CD4-positive, CD25-positive, alpha-beta regulatory T cell (primary cell): ENCODE results near the gene FAM180A. TPM values are rescaled to one million over a fixed set of nuclear protein-coding genes. Genes with fewer than 3 reads are reported as not detected.
"Not testable (repeated sequence)": the region's sequence is repeated elsewhere in the genome, so short reads cannot be mapped to it uniquely, and the experiment has no call there.

Experiments used
- ATAC-seq, 2 donors: fragments of 150-1000 bp; cut with Tn5 transposase; one replicate each; pipeline ENCODE4 v1.10.0; 2021; ENCODE audit warnings: low read depth in 2 of 2, moderate number of reproducible peaks in 2 of 2, moderate library complexity in 1 of 2
- DNase-seq, 3 donors: peaks; one replicate each; pipeline versions ENCODE4 v3.0.0 to v3.0.0-alpha.2; 2012 to 2022; ENCODE audit warnings: mixed read lengths in 1 of 3
- H3K27ac ChIP-seq: one replicate; pipeline ENCODE4 v1.7.0; 2013; ENCODE audit warnings: mild to moderate bottlenecking, low read length; ENCODE audit not compliant: insufficient read depth, poor library complexity, severe bottlenecking
- H3K27me3 ChIP-seq: one replicate; pipeline ENCODE4 v1.7.0; 2013; ENCODE audit warnings: low read length; ENCODE audit not compliant: control insufficient read depth, insufficient read depth
- H3K36me3 ChIP-seq: one replicate; pipeline ENCODE4 v1.7.0; 2013; ENCODE audit warnings: mild to moderate bottlenecking, low read length, moderate library complexity; ENCODE audit not compliant: control insufficient read depth, insufficient read depth
- H3K4me1 ChIP-seq: 2 replicates; pipeline ENCODE4 v1.7.0; 2013; ENCODE audit warnings: mild to moderate bottlenecking, low read length; ENCODE audit not compliant: insufficient read depth, control insufficient read depth, poor library complexity, severe bottlenecking
- H3K4me3 ChIP-seq: one replicate; pipeline ENCODE4 v1.7.0; 2013; ENCODE audit warnings: low read depth, mild to moderate bottlenecking, low read length, moderate library complexity
- H3K9me3 ChIP-seq, 2 experiments: 1 replicate in 1 of 2; 2 replicates in 1 of 2; pipeline ENCODE4 v1.7.0; 2013; ENCODE audit warnings: low read length in 2 of 2, mild to moderate bottlenecking in 1 of 2, moderate library complexity in 1 of 2; ENCODE audit not compliant: control insufficient read depth in 2 of 2
- H3K27ac Mint-ChIP-seq, 3 donors: one replicate each; pipeline ENCODE4 v1.8.0; 2020 to 2022; ENCODE audit warnings: mild to moderate bottlenecking in 3 of 3, mixed read lengths in 3 of 3, moderate library complexity in 2 of 3
- H3K27me3 Mint-ChIP-seq: one replicate; pipeline ENCODE4 v1.8.0; 2022; ENCODE audit warnings: mild to moderate bottlenecking, mixed read lengths
- H3K36me3 Mint-ChIP-seq: one replicate; pipeline ENCODE4 v1.8.0; 2020; ENCODE audit warnings: mixed read lengths
- H3K4me1 Mint-ChIP-seq, 4 donors: one replicate each; pipeline ENCODE4 v1.8.0; 2020 to 2022; ENCODE audit warnings: mixed read lengths in 4 of 4, mild to moderate bottlenecking in 1 of 4
- H3K4me3 Mint-ChIP-seq, 4 donors: one replicate each; pipeline ENCODE4 v1.8.0; 2020 to 2022; ENCODE audit warnings: mild to moderate bottlenecking in 4 of 4, mixed read lengths in 4 of 4, moderate library complexity in 3 of 4
- H3K9me3 Mint-ChIP-seq, 7 donors: one replicate each; pipeline ENCODE4 v1.8.0; 2020 to 2022; ENCODE audit warnings: mixed read lengths in 7 of 7, mild to moderate bottlenecking in 3 of 7, moderate library complexity in 2 of 7
- polyA plus RNA-seq, 4 donors: library from polyadenylated mRNA; unstranded; fragments of 300-500 nt; fragmentation: Illumina TruSeq; gene quantifications; one replicate each; pipeline ENCODE4 v1.2.3, GENCODE V29; 2021
- total RNA-seq: library from RNA; stranded (reverse); gene quantifications from one replicate; pipeline ENCODE4 v1.2.3, GENCODE V29; 2022

Gene FAM180A
- total and polyA plus RNA-seq, 5 donors from 2014 or later, result not detected

GRCh38 chr7:135777626-135778398, 29.2 kb upstream of the FAM180A start:
- no peak overlapping the region for H3K27ac Mint-ChIP-seq
- peaks cover 10% of the 10 kb centered on the region for H3K27me3 Mint-ChIP-seq
- no peaks in the 10 kb centered on the region for H3K4me1 ChIP-seq
- H3K4me1 Mint-ChIP-seq, result no peaks in the 10 kb centered on the region
- no peak overlapping the region for H3K4me3 Mint-ChIP-seq
- H3K36me3 ChIP-seq, result no peaks in the 10 kb centered on the region
- no peaks in the 10 kb centered on the region for H3K36me3 Mint-ChIP-seq
- peaks cover 0 to 4% (median 0%) of the 10 kb centered on the region in 7 donors for H3K9me3 Mint-ChIP-seq
- peaks cover 3% of the 10 kb centered on the region for H3K27me3 ChIP-seq
- ATAC-seq, result no peak
- no peak overlapping the region for H3K27ac ChIP-seq
- H3K9me3 ChIP-seq, result peaks cover 0 to 5% of the 10 kb centered on the region in 2 experiments
- H3K4me3 ChIP-seq, result no peak overlapping the region
- DNase-seq, result no peak

GRCh38 chr7:135775915-135776314, 27.3 kb upstream of the FAM180A start:
- DNase-seq, H3K36me3 Mint-ChIP-seq, H3K4me3 Mint-ChIP-seq, H3K4me1 ChIP-seq, H3K27me3 ChIP-seq, H3K4me3 ChIP-seq, H3K36me3 ChIP-seq, H3K4me1 Mint-ChIP-seq, H3K9me3 Mint-ChIP-seq, H3K9me3 ChIP-seq, ATAC-seq, H3K27ac Mint-ChIP-seq, H3K27ac ChIP-seq: not testable (repeated sequence)
- H3K27me3 Mint-ChIP-seq, result peaks cover 10% of the 10 kb centered on the region

- Histone ChIP-seq H3K4me3 (no peak overlapping the region), H3K27ac (no peak overlapping the region), H3K27me3 (peaks cover 3% of the 10 kb centered on the region), H3K36me3 (no peaks in the 10 kb centered on the region), H3K9me3 (peaks cover 0 to 5% of the 10 kb centered on the region in 2 experiments), H3K4me1 (no peaks in the 10 kb centered on the region)
- DNase-seq (no peak), ATAC-seq (no peak)
- no peaks in the 10 kb centered on the region for H3K4me1 Mint-ChIP-seq
- H3K36me3 Mint-ChIP-seq, result no peaks in the 10 kb centered on the region
- peaks cover 10% of the 10 kb centered on the region for H3K27me3 Mint-ChIP-seq
- H3K4me3 Mint-ChIP-seq, result no peak overlapping the region
- H3K9me3 Mint-ChIP-seq, result peaks cover 0 to 4% (median 0%) of the 10 kb centered on the region in 7 donors
- H3K27ac Mint-ChIP-seq, result no peak overlapping the region
These were observed 26.6 kb upstream of the FAM180A start for GRCh38 chr7:135775230-135775629.

DNA sequence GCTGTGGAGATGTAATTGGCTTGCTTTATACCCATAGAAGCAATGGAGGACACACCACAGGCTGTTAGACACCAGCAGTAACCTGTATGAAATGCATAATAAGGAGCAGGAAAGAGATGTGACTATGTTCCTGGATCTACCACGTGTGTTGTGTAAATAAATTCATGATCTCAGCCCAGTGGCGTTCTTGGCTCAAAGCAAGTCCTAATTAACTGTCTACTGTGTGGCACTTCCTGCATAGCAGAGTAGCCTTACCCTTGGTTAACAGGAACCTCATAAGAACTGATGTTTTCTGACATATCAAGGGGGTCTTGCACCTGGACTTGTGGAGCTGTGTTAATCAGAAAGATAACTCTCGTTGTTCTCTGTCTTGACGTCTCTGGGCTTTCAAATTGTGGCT, 25.7 kb upstream of the FAM180A start:
- no peak overlapping the region for H3K27ac Mint-ChIP-seq
- H3K4me3 Mint-ChIP-seq, result no peak overlapping the region
- H3K27ac ChIP-seq, result no peak overlapping the region
- H3K9me3 ChIP-seq, result peaks cover 0 to 5% of the 10 kb centered on the region in 2 experiments
- H3K36me3 Mint-ChIP-seq, result no peaks in the 10 kb centered on the region
- H3K4me1 ChIP-seq, result no peaks in the 10 kb centered on the region
- H3K27me3 ChIP-seq, result peaks cover 3% of the 10 kb centered on the region
- no peaks in the 10 kb centered on the region for H3K36me3 ChIP-seq
- DNase-seq (no peak), ATAC-seq (no peak)
- H3K27me3 Mint-ChIP-seq, result peaks cover 10% of the 10 kb centered on the region
- no peaks in the 10 kb centered on the region for H3K4me1 Mint-ChIP-seq
- H3K4me3 ChIP-seq, result no peak overlapping the region
- peaks cover 0 to 4% (median 0%) of the 10 kb centered on the region in 7 donors for H3K9me3 Mint-ChIP-seq

GRCh38 chr7:135773464-135773863, 24.9 kb upstream of the FAM180A start:
- Histone ChIP-seq H3K36me3 (no peaks in the 10 kb centered on the region), H3K4me3 (no peak overlapping the region), H3K9me3 (peaks cover 0 to 5% of the 10 kb centered on the region in 2 experiments), H3K27ac (no peak overlapping the region), H3K27me3 (peaks cover 3% of the 10 kb centered on the region), H3K4me1 (no peaks in the 10 kb centered on the region)
- Mint-ChIP-seq H3K4me1 (no peaks in the 10 kb centered on the region), H3K36me3 (no peaks in the 10 kb centered on the region), H3K4me3 (no peak overlapping the region), H3K27me3 (peaks cover 10% of the 10 kb centered on the region), H3K9me3 (peaks cover 0 to 4% (median 0%) of the 10 kb centered on the region in 7 donors), H3K27ac (no peak overlapping the region)
- no peak for DNase-seq
- no peak for ATAC-seq

- Mint-ChIP-seq H3K27ac (no peak overlapping the region), H3K36me3 (no peaks in the 10 kb centered on the region), H3K4me3 (no peak overlapping the region), H3K27me3 (peaks cover 4% of the 10 kb centered on the region), H3K4me1 (no peaks in the 10 kb centered on the region), H3K9me3 (peaks cover 0 to 1% (median 0%) of the 10 kb centered on the region in 7 donors)
- H3K4me1 ChIP-seq, result no peaks in the 10 kb centered on the region
- DNase-seq (no peak), ATAC-seq (no peak)
- H3K27ac ChIP-seq, result no peak overlapping the region
- H3K27me3 ChIP-seq, result peaks cover 3% of the 10 kb centered on the region
- no peak overlapping the region for H3K4me3 ChIP-seq
- H3K9me3 ChIP-seq, result no peaks in the 10 kb centered on the region
- H3K36me3 ChIP-seq, result no peaks in the 10 kb centered on the region
These were observed 24.1 kb upstream of the FAM180A start for GRCh38 chr7:135772639-135773222.

- DNase-seq (no peak), ATAC-seq (no peak)
- no peaks in the 10 kb centered on the region for H3K27me3 Mint-ChIP-seq
- H3K36me3 Mint-ChIP-seq, result no peaks in the 10 kb centered on the region
- H3K27ac ChIP-seq, result no peak overlapping the region
- peaks cover 3% of the 10 kb centered on the region for H3K27me3 ChIP-seq
- H3K4me1 ChIP-seq, result no peaks in the 10 kb centered on the region
- H3K9me3 Mint-ChIP-seq, result peaks cover 0 to 1% (median 0%) of the 10 kb centered on the region in 7 donors
- no peaks in the 10 kb centered on the region for H3K9me3 ChIP-seq
- no peak overlapping the region for H3K4me3 Mint-ChIP-seq
- no peaks in the 10 kb centered on the region for H3K36me3 ChIP-seq
- H3K4me3 ChIP-seq, result no peak overlapping the region
- H3K27ac Mint-ChIP-seq, result no peak overlapping the region
- no peaks in the 10 kb centered on the region for H3K4me1 Mint-ChIP-seq
These were observed 23.5 kb upstream of the FAM180A start for GRCh38 chr7:135771961-135772638.
